Tibial nerve (tissue), 3 donors: ENCODE data around the gene EIF3L.

Experiments
- CTCF ChIP-seq, 5 experiments: fragments of 200-600 bp in 3 of 5; fragments of 450-650 bp in 2 of 5; sonication (generic) in 3 of 5; IDR thresholded peaks; one replicate each; pipeline ENCODE4 v1.5.1; 2016 to 2019; ENCODE audit warnings: antibody characterized with exemption in 5 of 5, mild to moderate bottlenecking in 3 of 5, moderate library complexity in 2 of 5
- POLR2A ChIP-seq, 2 donors: fragments of 450-650 bp; IDR thresholded peaks; one replicate each; pipeline ENCODE4 v1.6.1; 2017; ENCODE audit warnings: antibody characterized with exemption in 2 of 2, mild to moderate bottlenecking in 2 of 2, moderate library complexity in 2 of 2

- TF ChIP-seq POLR2A (IDR thresholded peaks at IDR 0.05) = no peak
- no peak for TF ChIP-seq CTCF (IDR thresholded peaks at IDR 0.05)
Observed at GRCh38 chr22:37911697-37912096, 62.5 kb downstream of the EIF3L start.
